Smooth muscle cell (in vitro differentiated cells): Measurements from ENCODE around the gene SP4. TPM values are rescaled to one million over a fixed set of nuclear protein-coding genes. Genes with fewer than 3 reads are reported as not detected.

Source experiments
- DNase-seq: peaks from one replicate; lab custom pipeline; 2025; ENCODE audit not compliant: unreplicated experiment; lab: John Stamatoyannopoulos, UW
- H2AFZ ChIP-seq: fragments of 200-600 bp; sonication (generic); 2 replicates; pipeline ENCODE4 v1.6.0; 2016; ENCODE audit warnings: antibody characterized with exemption, low read depth, mild to moderate bottlenecking
- H3F3A ChIP-seq: fragments of 200-600 bp; sonication (generic); 2 replicates; pipeline ENCODE4 v1.6.0; 2017; ENCODE audit warnings: antibody characterized with exemption, low read depth
- H3K27ac ChIP-seq: fragments of 200-600 bp; sonication (generic); 2 replicates; pipeline ENCODE4 v1.5.1; 2016; ENCODE audit warnings: low read depth, mild to moderate bottlenecking
- H3K27me3 ChIP-seq: fragments of 200-600 bp; sonication (generic); 2 replicates; pipeline ENCODE4 v1.6.1; 2016; ENCODE audit warnings: low read depth, mild to moderate bottlenecking
- H3K36me3 ChIP-seq: fragments of 200-600 bp; sonication (generic); 2 replicates; pipeline ENCODE4 v1.5.1; 2016; ENCODE audit warnings: low read depth
- H3K4me1 ChIP-seq: fragments of 200-600 bp; sonication (generic); 2 replicates; pipeline ENCODE4 v1.5.1; 2016; ENCODE audit warnings: low read depth
- H3K4me2 ChIP-seq: fragments of 200-600 bp; sonication (generic); 2 replicates; pipeline ENCODE4 v1.6.0; 2016; ENCODE audit warnings: mild to moderate bottlenecking
- H3K4me3 ChIP-seq: fragments of 200-600 bp; sonication (generic); 2 replicates; pipeline ENCODE4 v1.5.1; 2016; ENCODE audit warnings: mild to moderate bottlenecking
- H3K79me2 ChIP-seq: fragments of 200-600 bp; sonication (generic); 2 replicates; pipeline ENCODE4 v1.6.0; 2016; ENCODE audit warnings: low read depth, mild to moderate bottlenecking
- H3K9ac ChIP-seq: fragments of 200-600 bp; sonication (generic); 2 replicates; pipeline ENCODE4 v1.6.0; 2016; ENCODE audit warnings: low read depth
- H3K9me3 ChIP-seq: fragments of 200-600 bp; sonication (generic); replicated peaks from 2 replicates; pipeline ENCODE4 v1.5.1; 2016; ENCODE audit warnings: low read depth
- H4K20me1 ChIP-seq: fragments of 200-600 bp; sonication (generic); 2 replicates; pipeline ENCODE4 v1.6.0; 2016; ENCODE audit warnings: low read depth
- WGBS: methylation state at CpG from one replicate; pipeline ENCODE4 v1.1.7; 2016; ENCODE audit warnings: low lambda C conversion rate; 5-methylcytosine and 5-hydroxymethylcytosine counted together
- polyA plus RNA-seq: library from polyadenylated mRNA; unstranded; fragments of >200 nt; fragmentation: Nextera tagmentation; extraction: Ambion mirVana; gene quantifications from 2 replicates; pipeline ENCODE4 v1.2.1, GENCODE V29; 2016
- total RNA-seq: library from RNA; depleted of rRNA; stranded (reverse); fragments of >200 nt; gene quantifications from 2 replicates; pipeline ENCODE4 v1.2.3, GENCODE V29; 2014
- TF ChIP-seq, protein P1 (sequence below): fragments of 200-600 bp; sonication (generic); IDR thresholded peaks from 2 replicates; pipeline ENCODE4 v1.5.1; 2017; ENCODE audit warnings: borderline replicate concordance, mild to moderate bottlenecking, antibody characterized with exemption; ENCODE audit not compliant: insufficient read depth, poor library complexity, severe bottlenecking

SP4 gene
- total and polyA plus RNA-seq, 2 experiments from 2014 or later, result 1.6 to 5.0 TPM

DNA sequence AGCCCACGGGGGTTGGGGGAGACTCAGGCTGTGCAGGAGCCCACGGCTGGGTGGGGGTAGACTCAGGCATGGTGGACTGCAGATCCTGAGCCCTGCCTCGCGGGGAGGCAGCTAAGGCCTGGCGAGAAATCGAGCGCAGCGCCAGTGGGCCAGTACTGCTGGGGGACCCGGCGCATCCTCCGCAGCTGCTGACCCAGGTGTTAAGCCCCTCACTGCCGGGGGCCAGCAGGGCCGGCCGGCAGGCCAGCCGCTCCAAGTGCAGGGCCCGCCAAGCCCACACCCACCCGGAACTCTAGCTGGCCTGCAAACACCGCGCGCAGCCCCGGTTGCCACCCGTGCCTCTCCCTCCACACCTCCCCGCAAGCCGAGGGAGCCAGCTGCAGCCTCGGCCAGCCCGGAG is 33.4 kb downstream of the SP4 start:
- DNase-seq, result no peak
- Histone ChIP-seq H3K4me2 (no peak overlapping the region), H4K20me1 (no peaks in the 10 kb centered on the region), H3K27me3 (no peaks in the 10 kb centered on the region), H3K36me3 (no peaks in the 10 kb centered on the region), H3K9ac (no peak overlapping the region), H3K9me3 (no peaks in the 10 kb centered on the region), H3K4me1 (no peaks in the 10 kb centered on the region), H3F3A (no peaks in the 10 kb centered on the region), H3K27ac (no peak overlapping the region), H3K4me3 (no peak overlapping the region), H2AFZ (no peak overlapping the region), H3K79me2 (no peaks in the 10 kb centered on the region)
- TF ChIP-seq, protein P1, sequence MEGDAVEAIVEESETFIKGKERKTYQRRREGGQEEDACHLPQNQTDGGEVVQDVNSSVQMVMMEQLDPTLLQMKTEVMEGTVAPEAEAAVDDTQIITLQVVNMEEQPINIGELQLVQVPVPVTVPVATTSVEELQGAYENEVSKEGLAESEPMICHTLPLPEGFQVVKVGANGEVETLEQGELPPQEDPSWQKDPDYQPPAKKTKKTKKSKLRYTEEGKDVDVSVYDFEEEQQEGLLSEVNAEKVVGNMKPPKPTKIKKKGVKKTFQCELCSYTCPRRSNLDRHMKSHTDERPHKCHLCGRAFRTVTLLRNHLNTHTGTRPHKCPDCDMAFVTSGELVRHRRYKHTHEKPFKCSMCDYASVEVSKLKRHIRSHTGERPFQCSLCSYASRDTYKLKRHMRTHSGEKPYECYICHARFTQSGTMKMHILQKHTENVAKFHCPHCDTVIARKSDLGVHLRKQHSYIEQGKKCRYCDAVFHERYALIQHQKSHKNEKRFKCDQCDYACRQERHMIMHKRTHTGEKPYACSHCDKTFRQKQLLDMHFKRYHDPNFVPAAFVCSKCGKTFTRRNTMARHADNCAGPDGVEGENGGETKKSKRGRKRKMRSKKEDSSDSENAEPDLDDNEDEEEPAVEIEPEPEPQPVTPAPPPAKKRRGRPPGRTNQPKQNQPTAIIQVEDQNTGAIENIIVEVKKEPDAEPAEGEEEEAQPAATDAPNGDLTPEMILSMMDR, result no peak
- 99% methylated on average over 20 of the region's 26 CpGs for WGBS

DNA sequence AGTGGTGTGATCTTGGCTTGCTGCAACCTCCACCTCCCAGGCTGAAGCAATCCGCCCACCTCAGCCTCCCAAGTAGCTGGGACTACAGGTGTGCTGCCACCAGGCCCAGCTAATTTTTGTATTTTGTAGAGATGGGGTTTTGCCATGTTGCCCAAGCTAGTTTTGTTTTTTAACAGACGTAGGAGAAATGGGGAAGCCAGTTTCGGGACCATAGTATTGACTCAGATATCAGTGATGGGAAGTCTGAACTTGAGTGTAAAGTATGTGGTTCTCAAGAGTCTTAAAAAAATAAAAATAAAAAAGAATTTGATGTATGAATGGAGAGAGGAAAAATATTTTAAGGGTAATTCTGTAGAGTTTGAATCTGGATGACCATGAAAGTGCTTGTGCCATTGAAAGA is 34.2 kb downstream of the SP4 start:
- no peaks in the 10 kb centered on the region for H4K20me1 ChIP-seq
- TF ChIP-seq, protein P1, result no peak
- H3K4me2 ChIP-seq, result no peak overlapping the region
- H3F3A ChIP-seq, result no peaks in the 10 kb centered on the region
- 95% methylated on average over 3 of the region's 3 CpGs for WGBS
- H3K27me3 ChIP-seq, result no peaks in the 10 kb centered on the region
- H3K79me2 ChIP-seq, result no peaks in the 10 kb centered on the region
- no peaks in the 10 kb centered on the region for H3K36me3 ChIP-seq
- no peak overlapping the region for H2AFZ ChIP-seq
- H3K4me1 ChIP-seq, result no peaks in the 10 kb centered on the region
- no peak overlapping the region for H3K4me3 ChIP-seq
- no peak overlapping the region for H3K27ac ChIP-seq
- DNase-seq, result no peak
- no peaks in the 10 kb centered on the region for H3K9me3 ChIP-seq
- no peak overlapping the region for H3K9ac ChIP-seq

DNA sequence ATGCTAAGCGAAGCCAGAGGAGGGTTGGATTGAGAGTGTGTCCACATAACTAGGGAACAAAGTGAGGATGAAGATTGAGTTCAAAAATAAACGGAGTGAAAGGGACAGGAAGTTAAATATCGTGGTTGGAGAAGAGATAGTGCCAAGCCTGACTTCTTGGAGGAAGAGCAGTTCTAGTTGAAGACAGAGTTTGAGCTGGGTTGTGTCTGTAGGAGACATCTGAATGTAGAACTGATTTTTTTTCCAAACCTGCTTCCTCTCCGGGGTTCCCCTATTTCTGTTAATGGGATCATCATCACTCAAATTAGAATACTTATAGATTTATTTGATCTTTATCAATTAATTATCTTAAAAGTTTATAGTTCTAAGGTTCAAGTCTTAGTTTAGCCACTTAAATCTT is 35.6 kb downstream of the SP4 start:
- H2AFZ ChIP-seq, result no peak overlapping the region
- no peaks in the 10 kb centered on the region for H3K79me2 ChIP-seq
- H3K27me3 ChIP-seq, result no peaks in the 10 kb centered on the region
- H3K9me3 ChIP-seq, result no peaks in the 10 kb centered on the region
- no peak for DNase-seq
- H3K27ac ChIP-seq, result no peak overlapping the region
- 97% methylated on average over 4 of the region's 4 CpGs for WGBS
- TF ChIP-seq, protein P1, result no peak
- no peaks in the 10 kb centered on the region for H3K36me3 ChIP-seq
- H4K20me1 ChIP-seq, result no peaks in the 10 kb centered on the region
- no peak overlapping the region for H3K9ac ChIP-seq
- no peaks in the 10 kb centered on the region for H3F3A ChIP-seq
- H3K4me3 ChIP-seq, result no peak overlapping the region
- H3K4me2 ChIP-seq, result no peak overlapping the region
- no peaks in the 10 kb centered on the region for H3K4me1 ChIP-seq

DNA sequence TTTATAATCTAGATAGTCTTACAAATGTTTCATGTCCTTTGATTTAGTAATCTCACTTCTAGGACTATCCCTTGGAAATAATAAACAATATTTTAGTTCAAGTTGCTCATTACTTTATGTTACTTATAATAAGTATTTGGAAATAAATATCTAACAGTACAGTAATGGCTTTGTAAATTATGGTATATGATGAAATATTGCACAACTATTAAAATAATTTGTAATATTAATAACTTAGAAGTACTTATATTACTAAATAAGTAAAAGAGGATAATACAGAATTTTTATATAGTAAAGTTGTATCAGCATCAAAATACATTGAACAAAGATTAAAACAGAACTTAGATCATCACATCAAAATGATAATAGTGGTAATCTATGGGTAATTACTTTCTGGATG is 41.1 kb downstream of the SP4 start:
- Histone ChIP-seq H3K27me3 (no peaks in the 10 kb centered on the region), H3F3A (no peaks in the 10 kb centered on the region), H3K27ac (no peak overlapping the region), H3K79me2 (no peaks in the 10 kb centered on the region), H2AFZ (no peak overlapping the region), H3K9ac (no peak overlapping the region), H3K4me1 (no peaks in the 10 kb centered on the region), H4K20me1 (no peaks in the 10 kb centered on the region), H3K4me2 (no peak overlapping the region), H3K4me3 (no peak overlapping the region), H3K9me3 (no peaks in the 10 kb centered on the region), H3K36me3 (no peaks in the 10 kb centered on the region)
- no peak for DNase-seq
- TF ChIP-seq, protein P1, result no peak
